Ectodermal cell (in vitro differentiated cells): ENCODE results near the gene CCDC15.

ENCODE experiments used
- H3K27ac ChIP-seq: 2 replicates; pipeline ENCODE4 v1.7.0; 2013; ENCODE audit warnings: mild to moderate bottlenecking, low read depth, low read length; ENCODE audit not compliant: insufficient read depth, poor library complexity, severe bottlenecking
- H3K27me3 ChIP-seq: 2 replicates; pipeline ENCODE4 v1.7.0; 2013; ENCODE audit warnings: mild to moderate bottlenecking, low read length; ENCODE audit not compliant: insufficient read depth, control insufficient read depth, poor library complexity, severe bottlenecking
- H3K36me3 ChIP-seq: one replicate; pipeline ENCODE4 v1.7.0; 2013; ENCODE audit warnings: low read length; ENCODE audit not compliant: control insufficient read depth, insufficient read depth
- H3K4me1 ChIP-seq: one replicate; pipeline ENCODE4 v1.7.0; 2013; ENCODE audit warnings: low read length; ENCODE audit not compliant: control insufficient read depth, insufficient read depth
- H3K4me3 ChIP-seq: 2 replicates; pipeline ENCODE4 v1.7.0; 2013; ENCODE audit warnings: low read depth, low read length, control low read depth; ENCODE audit not compliant: insufficient read depth
- H3K9me3 ChIP-seq: 2 replicates; pipeline ENCODE4 v1.7.0; 2013; ENCODE audit warnings: mild to moderate bottlenecking, low read length, moderate library complexity; ENCODE audit not compliant: control insufficient read depth
- WGBS, 2 experiments: methylation state at CpG; one replicate each; pipeline ENCODE4 v1.1.7; 2013; ENCODE audit warnings: missing lambda C conversion rate in 2 of 2; 5-methylcytosine and 5-hydroxymethylcytosine counted together

CCDC15 gene

GRCh38 chr11:125072961-125073590 is 119.1 kb downstream of the CCDC15 start:
- 91 to 94% methylated on average over 12 of the region's 12 CpGs for WGBS, 2 experiments
- H3K9me3 ChIP-seq, result no peaks in the 10 kb centered on the region
- peaks cover 9% of the 10 kb centered on the region for H3K4me1 ChIP-seq
- no peak overlapping the region for H3K27ac ChIP-seq
- no peaks in the 10 kb centered on the region for H3K27me3 ChIP-seq
- H3K4me3 ChIP-seq, result no peak overlapping the region
- H3K36me3 ChIP-seq, result no peaks in the 10 kb centered on the region

GRCh38 chr11:125073616-125074483 is 119.8 kb downstream of the CCDC15 start:
- no peak overlapping the region for H3K4me3 ChIP-seq
- no peaks in the 10 kb centered on the region for H3K36me3 ChIP-seq
- WGBS, 2 experiments, result 86% methylated on average over 19 of the region's 19 CpGs
- H3K27ac ChIP-seq, result no peak overlapping the region
- peaks cover 9% of the 10 kb centered on the region for H3K4me1 ChIP-seq
- H3K27me3 ChIP-seq, result no peaks in the 10 kb centered on the region
- no peaks in the 10 kb centered on the region for H3K9me3 ChIP-seq

- Histone ChIP-seq H3K27me3 (no peaks in the 10 kb centered on the region), H3K4me1 (peaks cover 9% of the 10 kb centered on the region), H3K4me3 (no peak overlapping the region), H3K36me3 (no peaks in the 10 kb centered on the region), H3K9me3 (no peaks in the 10 kb centered on the region), H3K27ac (no peak overlapping the region)
- 91 to 92% methylated on average over 11 of the region's 11 CpGs for WGBS, 2 experiments
Measured at GRCh38 chr11:125074511-125075241, 120.7 kb downstream of the CCDC15 start.

- Histone ChIP-seq H3K4me1 (peaks cover 9% of the 10 kb centered on the region), H3K36me3 (no peaks in the 10 kb centered on the region), H3K4me3 (no peak overlapping the region), H3K27ac (no peak overlapping the region), H3K9me3 (no peaks in the 10 kb centered on the region), H3K27me3 (no peaks in the 10 kb centered on the region)
- WGBS, 2 experiments, result 94% methylated on average over 7 of the region's 7 CpGs
Measured at GRCh38 chr11:125075242-125075625, 121.2 kb downstream of the CCDC15 start.

GRCh38 chr11:125075900-125076317 is 121.9 kb downstream of the CCDC15 start:
- Histone ChIP-seq H3K27me3 (no peaks in the 10 kb centered on the region), H3K9me3 (no peaks in the 10 kb centered on the region), H3K4me1 (peaks cover 3% of the 10 kb centered on the region), H3K4me3 (no peak overlapping the region), H3K27ac (no peak overlapping the region), H3K36me3 (no peaks in the 10 kb centered on the region)
- WGBS, 2 experiments, result 88 to 89% methylated on average over 11 of the region's 11 CpGs

DNA sequence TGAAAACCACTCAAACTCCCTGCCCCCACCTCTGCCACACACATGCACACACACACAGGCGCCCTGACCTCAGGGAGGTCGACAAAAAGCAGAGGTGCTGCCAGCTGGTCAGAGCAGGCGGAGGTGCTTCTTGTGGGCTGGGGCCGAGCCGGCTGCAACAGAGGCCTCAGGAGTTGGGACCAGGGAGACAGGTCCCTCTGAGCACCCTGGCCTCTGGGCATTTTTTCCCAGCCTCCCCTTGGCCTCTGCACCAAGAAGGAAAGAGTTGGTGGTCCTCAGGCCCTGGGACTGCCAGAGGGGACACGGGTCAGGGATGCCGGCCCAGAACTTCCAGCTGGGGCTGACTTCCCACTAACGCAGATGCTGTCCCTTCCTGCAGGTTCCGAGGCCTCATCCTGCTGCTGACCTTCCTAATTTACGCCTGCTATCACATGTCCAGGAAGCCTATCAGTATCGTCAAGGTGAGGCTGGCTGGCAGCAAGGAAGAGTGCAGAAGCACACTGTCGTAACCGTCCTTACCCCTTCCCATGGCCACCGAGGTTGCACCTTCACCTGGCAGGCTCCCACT is 122.5 kb downstream of the CCDC15 start:
- WGBS, 2 experiments, result 87% methylated on average over 14 of the region's 14 CpGs
- Histone ChIP-seq H3K4me3 (no peak overlapping the region), H3K27ac (no peak overlapping the region), H3K27me3 (no peaks in the 10 kb centered on the region), H3K36me3 (no peaks in the 10 kb centered on the region), H3K9me3 (no peaks in the 10 kb centered on the region), H3K4me1 (no peaks in the 10 kb centered on the region)

DNA sequence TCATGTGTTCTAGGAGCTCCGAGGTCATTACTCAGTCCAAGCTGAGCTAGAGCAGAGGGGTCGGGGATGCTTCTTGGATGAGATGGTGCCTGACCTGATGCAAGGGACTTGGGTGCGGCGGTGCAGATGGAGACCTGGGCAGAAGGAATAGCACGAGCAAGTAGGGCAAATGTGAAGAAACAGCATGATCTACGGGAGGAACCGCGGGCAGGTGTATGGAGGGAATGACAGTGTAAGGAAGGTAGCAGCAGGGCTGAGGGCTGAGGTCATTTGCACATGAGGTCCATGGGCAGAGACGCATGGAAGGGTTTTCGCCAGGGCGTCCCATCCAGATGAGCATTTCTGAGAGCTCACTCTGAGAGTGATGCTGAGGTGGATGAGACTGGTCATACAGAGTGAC is 124.0 kb downstream of the CCDC15 start:
- H3K4me3 ChIP-seq, result no peak overlapping the region
- no peaks in the 10 kb centered on the region for H3K27me3 ChIP-seq
- H3K36me3 ChIP-seq, result no peaks in the 10 kb centered on the region
- WGBS, 2 experiments, result 91 to 92% methylated on average over 11 of the region's 11 CpGs
- no peaks in the 10 kb centered on the region for H3K9me3 ChIP-seq
- no peaks in the 10 kb centered on the region for H3K4me1 ChIP-seq
- H3K27ac ChIP-seq, result no peak overlapping the region

DNA sequence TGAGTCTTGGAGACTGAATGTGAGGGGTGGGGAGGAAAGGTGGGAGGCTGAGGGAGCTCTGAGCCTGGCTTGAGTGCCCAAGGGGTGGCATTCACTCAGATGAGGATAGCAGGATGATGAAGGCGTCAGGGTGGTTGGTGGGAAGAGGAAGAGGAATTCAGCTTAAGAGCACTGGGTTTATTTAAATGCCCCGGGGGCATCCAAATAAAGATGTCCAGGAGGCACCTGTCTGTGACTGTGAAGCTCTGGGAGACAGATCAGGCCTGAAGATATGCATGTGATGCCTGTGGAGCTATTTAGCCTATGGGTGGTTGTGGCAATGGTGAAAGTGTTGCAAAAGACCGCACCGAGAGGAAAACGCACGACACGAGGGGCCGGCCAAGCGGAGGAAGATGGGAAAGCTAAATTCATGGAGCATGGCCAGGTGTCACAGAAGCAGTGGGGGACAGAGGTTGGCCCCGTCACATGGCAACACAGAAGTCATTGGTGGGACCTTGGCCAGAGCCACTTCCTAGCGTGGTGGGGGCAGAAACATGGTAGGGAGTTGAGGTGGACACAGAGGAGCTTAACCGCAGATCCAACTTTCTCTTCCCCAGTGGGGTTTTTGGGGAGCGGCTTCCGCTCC is 124.6 kb downstream of the CCDC15 start:
- Histone ChIP-seq H3K4me3 (no peak overlapping the region), H3K27ac (no peak overlapping the region), H3K9me3 (no peaks in the 10 kb centered on the region), H3K27me3 (no peaks in the 10 kb centered on the region), H3K4me1 (no peaks in the 10 kb centered on the region), H3K36me3 (no peaks in the 10 kb centered on the region)
- 95 to 96% methylated on average over 14 of the region's 14 CpGs for WGBS, 2 experiments

DNA sequence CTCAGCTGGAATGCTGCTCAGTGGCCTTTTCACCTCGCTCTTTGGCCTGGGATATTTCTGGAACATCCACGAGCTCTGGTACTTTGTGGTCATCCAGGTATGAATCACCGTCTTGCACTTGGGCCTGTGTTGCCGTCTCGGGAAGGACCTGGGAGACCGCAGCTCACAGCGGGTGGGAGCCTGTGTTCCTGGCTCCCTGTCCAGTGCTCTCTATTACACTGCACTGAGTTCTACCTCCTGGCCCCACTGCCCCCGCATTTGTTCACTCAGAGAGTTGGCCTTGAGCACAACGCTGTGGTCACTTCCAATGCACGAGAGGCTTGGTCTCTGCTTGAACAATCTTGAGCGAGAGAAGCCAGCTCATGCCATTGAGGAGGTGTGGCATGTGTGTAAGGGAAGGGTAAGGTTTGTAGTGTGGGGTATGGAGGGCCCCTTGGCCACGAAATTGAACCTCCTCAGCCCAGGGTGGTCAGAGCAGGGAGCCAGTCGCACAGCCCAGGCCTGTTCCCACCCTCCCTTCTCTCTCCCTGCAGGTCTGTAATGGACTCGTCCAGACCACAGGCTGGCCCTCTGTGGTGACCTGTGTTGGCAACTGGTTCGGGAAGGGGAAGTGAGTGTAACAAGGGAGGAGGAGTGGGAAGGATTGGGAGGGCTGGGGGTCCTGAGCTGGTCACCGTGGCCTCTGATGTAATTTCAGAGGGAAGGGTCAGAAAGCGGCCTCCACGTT is 125.3 kb downstream of the CCDC15 start:
- Histone ChIP-seq H3K27me3 (no peaks in the 10 kb centered on the region), H3K36me3 (no peaks in the 10 kb centered on the region), H3K4me1 (no peaks in the 10 kb centered on the region), H3K4me3 (no peak overlapping the region), H3K9me3 (no peaks in the 10 kb centered on the region), H3K27ac (no peak overlapping the region)
- 91 to 94% methylated on average over 18 of the region's 18 CpGs for WGBS, 2 experiments
